IPS DF 4.7 (cell line): ENCODE data around the gene APOBEC3B.
"Not testable (repeated sequence)": the region's sequence is repeated elsewhere in the genome, so short reads cannot be mapped to it uniquely, and the experiment has no call there.

Experiments used
- DNase-seq: peaks from one replicate; pipeline ENCODE4 v3.0.0-alpha.2; 2013; ENCODE audit warnings: low spot score; ENCODE audit errors: extremely low read depth

Gene APOBEC3B

GRCh38 chr22:38966380-38966702 lies 15.8 kb upstream of the APOBEC3B start:
- no peak for DNase-seq

DNA sequence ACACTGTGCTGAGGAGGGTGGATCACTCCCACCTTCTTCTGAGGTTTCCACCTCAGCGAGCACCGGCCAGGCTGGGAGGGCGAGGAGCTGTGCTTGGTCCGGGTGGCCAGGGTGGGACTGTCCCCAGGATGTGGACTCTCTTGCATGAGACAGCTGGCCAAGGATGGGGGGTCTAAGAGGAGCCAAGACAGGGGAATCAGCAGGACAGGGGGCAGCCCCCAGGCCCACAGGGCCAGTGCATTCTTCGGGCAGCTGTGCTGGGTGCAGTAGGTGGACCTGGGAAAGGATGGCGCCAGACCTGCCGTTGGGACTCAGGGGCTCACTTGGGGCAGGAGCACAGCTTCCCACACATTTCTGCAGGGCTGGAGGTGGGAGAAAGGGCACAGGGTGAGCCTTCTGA lies 15.2 kb upstream of the APOBEC3B start:
- no peak for DNase-seq

DNA sequence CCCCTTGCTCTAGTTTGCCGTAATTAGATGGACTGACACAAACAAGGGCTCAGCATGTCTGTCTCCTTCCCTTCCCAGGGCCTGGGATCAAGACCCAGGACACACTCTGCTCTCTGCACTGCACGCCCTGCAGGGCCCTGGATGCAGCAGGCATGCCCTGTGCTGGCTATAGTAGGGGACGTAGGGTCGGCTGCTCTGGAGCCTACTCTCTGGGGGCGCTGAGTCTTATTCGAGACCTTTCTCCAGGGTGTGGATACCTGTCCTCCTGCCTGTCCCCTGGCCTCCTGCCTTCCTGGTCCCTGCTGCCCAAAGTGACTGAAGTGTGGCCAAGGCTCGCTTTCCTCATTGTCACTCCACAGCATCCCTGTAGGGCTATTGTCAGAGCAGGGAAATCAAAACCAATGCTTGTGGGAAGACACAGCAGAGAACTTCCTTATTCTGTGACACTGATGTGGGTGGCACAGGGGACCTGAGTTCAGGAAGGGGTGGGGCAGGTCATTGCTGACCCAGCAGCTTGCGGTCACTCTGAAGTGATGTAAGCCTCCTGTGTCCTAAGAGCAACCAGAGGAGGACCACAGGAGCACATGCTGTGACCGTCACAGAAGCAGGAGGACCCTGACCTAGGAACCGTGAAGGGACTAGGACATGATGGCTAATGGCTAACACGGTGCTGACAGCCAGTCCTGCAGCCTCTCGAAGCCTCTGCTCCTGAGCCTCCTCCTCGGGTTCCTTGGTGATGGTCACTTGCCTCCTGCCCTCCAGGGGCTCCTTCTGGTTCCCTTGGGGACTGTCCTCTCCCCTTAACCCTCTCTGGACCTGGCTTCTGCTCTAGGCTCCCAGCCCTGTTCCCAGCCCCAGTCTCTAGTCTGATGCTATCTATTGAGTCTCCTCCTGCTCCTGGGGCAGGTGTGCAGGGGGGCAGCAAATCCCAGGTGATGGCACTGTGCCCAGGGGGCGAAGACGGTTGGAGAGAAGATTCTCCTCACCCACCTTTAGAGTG lies 14.4 kb upstream of the APOBEC3B start:
- no peak for DNase-seq

GRCh38 chr22:38968801-38969200 lies 13.3 kb upstream of the APOBEC3B start:
- no peak for DNase-seq

GRCh38 chr22:38970551-38970950 lies 11.6 kb upstream of the APOBEC3B start:
- no peak for DNase-seq

GRCh38 chr22:38971202-38971601 lies 10.9 kb upstream of the APOBEC3B start:
- no peak for DNase-seq

DNA sequence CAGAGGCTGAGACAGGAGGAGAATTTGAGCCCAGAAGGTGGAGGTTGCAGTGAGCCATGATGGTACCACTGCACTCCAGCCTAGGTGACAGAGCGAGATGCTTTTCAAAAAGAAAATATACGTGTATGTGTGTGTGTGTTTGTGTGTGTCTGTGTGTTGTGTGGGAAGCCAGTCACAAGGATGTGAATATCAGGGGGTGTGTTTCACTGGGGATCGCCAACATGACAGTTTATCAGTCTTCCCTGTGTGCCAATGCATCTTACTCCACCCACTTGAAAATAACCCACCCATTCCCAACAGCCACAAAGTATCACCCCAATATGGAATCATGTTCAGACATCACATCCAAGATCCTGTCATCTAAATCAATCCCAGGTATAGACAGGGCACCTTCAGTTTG lies 10.4 kb upstream of the APOBEC3B start:
- no peak for DNase-seq

GRCh38 chr22:38972558-38972957 lies 9.6 kb upstream of the APOBEC3B start:
- no peak for DNase-seq

- DNase-seq: no peak
These were observed 8.6 kb upstream of the APOBEC3B start for GRCh38 chr22:38973289-38974169.

- no peak for DNase-seq
These were observed 7.8 kb upstream of the APOBEC3B start for GRCh38 chr22:38974170-38974825.

DNA sequence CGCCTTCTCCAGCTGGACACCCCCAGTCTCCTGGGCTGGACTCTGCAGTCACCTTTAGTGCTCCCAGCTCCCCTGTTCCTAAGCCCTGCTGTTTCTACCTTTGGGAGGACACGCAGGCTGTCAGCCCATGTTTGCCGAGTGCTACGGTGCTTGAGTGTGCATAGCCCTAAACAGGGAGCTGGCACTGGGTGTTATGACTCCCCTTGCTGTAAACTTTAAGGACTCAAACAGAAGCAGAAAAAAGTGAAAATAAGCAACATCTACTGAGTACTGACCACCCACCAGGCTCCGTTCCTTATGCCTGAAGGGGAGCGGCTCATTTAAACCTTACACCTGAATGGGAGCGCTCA lies 7.3 kb upstream of the APOBEC3B start:
- DNase-seq: no peak

DNA sequence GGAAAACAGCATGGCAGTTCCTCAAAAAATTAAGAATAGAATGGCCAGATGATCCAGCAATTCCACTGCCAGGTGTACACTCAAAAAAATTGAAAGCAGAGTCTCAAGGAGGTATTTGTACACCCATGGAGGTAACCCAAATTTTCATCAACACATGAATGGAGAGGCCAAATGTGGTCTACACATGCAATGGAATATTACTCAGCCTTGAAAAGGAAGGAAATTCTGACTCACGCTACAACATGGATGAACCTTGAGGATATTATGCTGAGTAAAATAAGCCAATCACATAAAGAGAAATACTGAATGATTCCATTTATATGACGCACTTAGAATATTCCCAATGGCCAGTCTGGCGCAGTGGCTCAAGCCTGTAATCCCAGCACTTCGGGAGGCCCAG lies 4.9 kb upstream of the APOBEC3B start:
- not testable (repeated sequence) for DNase-seq

GRCh38 chr22:38980587-38980986 lies 1.6 kb upstream of the APOBEC3B start:
- not testable (repeated sequence) for DNase-seq

DNA sequence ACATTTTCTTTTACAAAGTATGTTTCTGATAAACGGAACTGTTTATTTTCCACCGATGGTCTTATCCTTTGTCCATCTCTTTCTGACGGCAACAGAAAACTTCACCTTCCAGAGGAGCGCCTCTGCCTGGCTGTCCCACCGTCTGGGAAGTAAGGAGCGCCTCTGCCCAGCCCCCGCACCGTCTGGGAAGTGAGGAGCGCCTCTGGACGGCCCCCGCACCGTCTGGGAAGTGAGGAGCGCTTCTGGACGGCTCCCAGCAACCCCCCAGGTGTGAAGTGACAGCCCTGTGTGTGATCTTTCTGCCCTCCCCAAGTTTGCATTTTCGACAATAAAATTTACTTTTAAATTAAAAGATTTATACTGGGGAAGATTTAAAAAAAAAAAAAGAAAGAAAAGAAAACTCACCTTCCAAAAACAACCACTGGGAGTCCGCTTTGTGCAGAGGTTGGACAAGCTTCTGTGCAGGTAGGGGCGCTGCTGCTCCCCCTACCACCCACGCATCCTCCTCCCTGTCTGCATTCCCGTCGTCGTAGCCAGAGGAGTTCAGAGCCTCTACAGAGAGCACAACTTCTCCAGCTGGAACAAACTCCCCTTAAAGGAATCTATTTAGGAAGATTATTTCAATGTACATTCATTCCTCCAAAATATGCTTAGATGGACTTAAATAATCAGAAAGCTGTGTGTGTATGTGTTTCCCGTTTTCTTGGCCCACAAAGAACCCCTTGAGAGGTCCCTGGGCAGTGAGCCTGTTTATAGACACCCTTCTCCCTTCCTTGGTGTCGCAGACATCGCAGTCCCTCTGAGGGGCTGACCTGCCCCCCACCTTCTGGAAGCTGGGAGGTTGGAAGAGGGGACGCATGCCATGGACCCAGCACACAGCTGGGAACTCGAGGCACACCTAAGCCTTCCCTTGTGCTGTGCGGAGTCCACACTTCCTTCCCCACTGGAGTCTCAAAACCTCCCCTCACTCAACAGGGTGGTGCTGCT lies 849 bp upstream of the APOBEC3B start:
- no peak for DNase-seq

DNA sequence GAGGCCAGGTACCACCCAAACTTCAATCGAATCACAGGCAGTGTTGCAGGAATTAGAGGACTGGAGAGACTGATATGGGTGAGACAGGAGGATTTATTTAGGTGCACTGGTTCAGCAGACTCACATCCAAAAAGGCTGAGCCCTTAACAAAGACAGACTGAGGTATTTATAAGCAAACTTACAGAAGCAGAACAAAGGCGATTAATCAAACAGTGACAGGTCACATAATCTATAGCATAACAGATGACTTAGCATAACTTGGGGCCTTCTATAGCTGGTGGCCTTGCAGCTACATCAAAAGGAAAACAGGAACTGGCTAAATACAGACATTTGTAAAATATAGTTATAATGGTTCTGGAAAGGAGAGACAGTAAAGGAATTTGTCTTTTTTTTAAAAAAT lies 2.1 kb downstream of the APOBEC3B start:
- no peak for DNase-seq

DNA sequence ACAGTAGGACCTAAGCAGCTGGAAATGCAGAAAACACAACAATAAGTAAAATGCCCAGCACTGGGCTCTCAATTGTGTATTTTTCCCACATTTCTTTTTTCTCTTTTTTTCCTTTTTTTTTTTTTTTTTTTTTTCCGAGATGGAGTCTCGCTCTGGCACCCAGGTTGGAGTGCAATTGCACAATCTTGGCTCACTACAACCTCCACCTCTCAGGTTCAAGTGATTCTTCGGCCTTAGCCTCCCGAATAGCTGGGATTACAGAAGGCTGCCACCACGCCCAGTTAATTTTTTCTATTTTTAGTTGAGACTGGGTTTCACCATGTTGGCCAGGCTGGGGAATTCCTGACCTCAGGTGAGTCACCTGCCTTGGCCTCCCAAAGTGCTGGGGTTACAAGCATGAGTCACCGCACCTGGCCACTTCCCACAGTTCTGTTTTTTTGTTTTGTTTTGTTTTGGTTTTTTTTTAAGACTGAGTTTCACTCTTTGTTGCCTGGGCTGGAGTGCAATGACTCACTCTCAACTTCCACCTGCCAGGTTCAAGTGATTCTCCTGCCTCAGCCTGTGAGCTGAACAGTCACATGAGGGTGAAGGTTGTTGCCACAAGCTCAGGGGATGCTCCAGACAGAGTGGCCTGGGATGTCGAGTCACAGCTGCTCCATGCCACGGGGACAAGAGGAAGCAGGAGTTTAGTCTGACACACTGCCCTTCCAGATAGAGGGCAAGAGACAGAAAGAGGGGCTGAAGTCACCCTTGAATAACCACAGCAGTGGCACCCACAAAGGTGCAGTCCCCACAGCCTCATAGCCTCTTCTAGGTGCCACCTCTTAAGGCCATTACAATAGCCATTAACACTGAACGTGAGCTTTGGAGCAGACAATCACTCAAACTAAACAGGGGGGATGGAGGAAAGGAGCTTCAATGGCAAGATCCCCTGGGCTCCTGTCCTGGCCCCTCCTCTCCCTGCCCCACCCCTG lies 2.9 kb downstream of the APOBEC3B start:
- DNase-seq: not testable (repeated sequence)

DNA sequence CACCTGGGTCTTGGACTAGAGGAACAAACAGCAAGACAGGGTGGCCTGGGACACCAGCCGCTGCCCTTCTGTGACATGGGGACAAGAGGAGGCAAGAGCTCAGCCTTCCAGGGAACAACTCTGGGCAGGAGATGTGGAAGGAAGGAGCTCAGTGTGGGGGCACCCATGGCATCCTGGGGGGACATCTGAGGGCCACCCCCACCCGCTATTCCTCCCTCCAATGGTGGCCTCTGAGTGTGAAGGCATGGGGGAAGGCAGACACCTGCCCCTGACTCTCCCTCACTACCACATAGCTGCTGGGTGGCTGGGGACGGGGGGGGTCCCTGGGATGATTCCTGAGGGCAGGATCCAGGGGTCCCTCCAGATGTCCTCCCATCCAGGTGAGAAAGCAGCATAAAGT lies 4.5 kb downstream of the APOBEC3B start:
- no peak for DNase-seq

- DNase-seq: no peak
These were observed 5.2 kb downstream of the APOBEC3B start for GRCh38 chr22:38987171-38987895.

GRCh38 chr22:38989466-38989865 lies 7.3 kb downstream of the APOBEC3B start:
- no peak for DNase-seq
